HCT116 (cell line): ENCODE results near the gene HERC2. TPM values are rescaled to one million over a fixed set of nuclear protein-coding genes. Genes with fewer than 3 reads are reported as not detected.

Source experiments
- ATAC-seq: fragments of 200-7000 bp; cut with Tn5 transposase; 2 replicates; pipeline ENCODE4 v1.9.1; 2020; ENCODE audit warnings: mild to moderate bottlenecking, moderate library complexity
- BruUV-seq: library from RNA; stranded (reverse); fragments of 400-500 nt; replicated peaks from 2 replicates; lab custom pipeline; 2021; lab: Mats Ljungman, UMichigan
- CTCF ChIA-PET: fragments of 300-600 bp; sonication (Branson Sonifier 250); formaldehyde crosslinking; loops from one replicate; lab custom pipeline; 2021; ENCODE audit warnings: antibody characterized with exemption; lab: Charles Lee
- POLR2A ChIA-PET: fragments of 300-600, 350-600 bp; sonication (Branson Sonifier 250); formaldehyde crosslinking; loops from one replicate; lab custom pipeline; 2021; ENCODE audit warnings: antibody characterized with exemption; lab: Charles Lee
- RAD21 ChIA-PET, 2 experiments: fragments of 300-600 bp; sonication (Branson Sonifier 250); formaldehyde crosslinking; loops; one replicate each; lab custom pipeline; 2023; ENCODE audit warnings: low total read pairs in 2 of 2; ENCODE audit not compliant: uncharacterized antibody in 2 of 2, unreplicated experiment in 2 of 2, low non-redundant PET in 1 of 2; lab: Charles Lee
- DNase-seq: peaks from one replicate; pipeline ENCODE4 v3.0.0-alpha.2; 2010; ENCODE audit warnings: low read depth, low spot score
- H2AFZ ChIP-seq: fragments of 200-600 bp; shearing (Covaris generic), sonication (generic); 2 replicates; pipeline ENCODE4 v1.6.1; 2017; ENCODE audit warnings: low read depth, mixed run types, mixed read lengths, antibody characterized with exemption, low read length; ENCODE audit not compliant: poor library complexity, severe bottlenecking
- H3K27ac ChIP-seq: 2 replicates; pipeline ENCODE4 v1.5.1; 2012; ENCODE audit warnings: low read depth, low read length
- H3K27me3 ChIP-seq: fragments of 200-600 bp; sonication (generic); 2 replicates; pipeline ENCODE4 v1.6.1; 2016; ENCODE audit warnings: mixed run types, low read length, mixed read lengths; ENCODE audit not compliant: insufficient read depth
- H3K36me3 ChIP-seq, 2 experiments: fragments of 200-500 bp in 1 of 2; fragments of 200-600 bp in 1 of 2; sonication (Bioruptor generic) in 1 of 2; sonication (generic) in 1 of 2; 2 replicates each; pipeline versions ENCODE4 v1.5.1 to v1.6.1; 2014 to 2016; ENCODE audit warnings: low read length in 2 of 2, inconsistent platforms in 1 of 2, mixed read lengths in 1 of 2, mixed run types in 1 of 2; ENCODE audit not compliant: insufficient read depth in 2 of 2, control insufficient read depth in 1 of 2
- H3K4me1 ChIP-seq, 2 experiments: fragments of 200-600 bp in 1 of 2; sonication (generic) in 1 of 2; 2 replicates each; pipeline versions ENCODE4 v1.5.1 to v1.6.1; 2012 to 2017; ENCODE audit warnings: low read length in 2 of 2, inconsistent platforms in 1 of 2, mild to moderate bottlenecking in 1 of 2, mixed read lengths in 1 of 2, mixed run types in 1 of 2, moderate library complexity in 1 of 2; ENCODE audit not compliant: insufficient read depth in 2 of 2, control insufficient read depth in 1 of 2
- H3K4me2 ChIP-seq: fragments of 200-600 bp; sonication (generic); 2 replicates; pipeline ENCODE4 v1.6.1; 2017; ENCODE audit warnings: mixed run types, low read length, mixed read lengths
- H3K4me3 ChIP-seq, 2 experiments: fragments of 200-600 bp in 1 of 2; sonication (generic) in 1 of 2; replicated peaks in 1 of 2; 2 replicates each; pipeline ENCODE4 v1.5.1; 2011 to 2016; ENCODE audit warnings: low read length in 2 of 2, control low read depth in 1 of 2, low read depth in 1 of 2, mild to moderate bottlenecking in 1 of 2, mixed read lengths in 1 of 2, mixed run types in 1 of 2
- H3K79me2 ChIP-seq: fragments of 200-600 bp; sonication (generic); 2 replicates; pipeline ENCODE4 v1.6.1; 2017; ENCODE audit warnings: mild to moderate bottlenecking, mixed run types, low read length, moderate library complexity, mixed read lengths; ENCODE audit not compliant: insufficient read depth
- H3K9ac ChIP-seq: fragments of 200-600 bp; sonication (generic); 2 replicates; pipeline ENCODE4 v1.6.1; 2016; ENCODE audit warnings: low read length, mixed read lengths
- H3K9me2 ChIP-seq: fragments of 200-600 bp; sonication (generic), shearing (Covaris generic); 2 replicates; pipeline ENCODE4 v1.6.1; 2017; ENCODE audit warnings: mixed run types, mild to moderate bottlenecking, moderate library complexity; ENCODE audit not compliant: insufficient read depth
- H3K9me3 ChIP-seq, 2 experiments: fragments of 200-500 bp in 1 of 2; fragments of 200-600 bp in 1 of 2; sonication (Bioruptor generic) in 1 of 2; sonication (generic) in 1 of 2; 2 replicates each; pipeline ENCODE4 v1.6.1; 2014 to 2017; ENCODE audit warnings: low read length in 2 of 2, mixed read lengths in 2 of 2, inconsistent platforms in 1 of 2, low read depth in 1 of 2, mild to moderate bottlenecking in 1 of 2, mixed run types in 1 of 2, moderate library complexity in 1 of 2; ENCODE audit not compliant: control insufficient read depth in 1 of 2, insufficient read depth in 1 of 2
- H4K20me1 ChIP-seq: fragments of 200-600 bp; sonication (generic), shearing (Covaris generic); 2 replicates; pipeline ENCODE4 v1.6.1; 2017; ENCODE audit warnings: mixed run types, mild to moderate bottlenecking, moderate library complexity; ENCODE audit not compliant: insufficient read depth
- ATF3 ChIP-seq: IDR thresholded peaks from 2 replicates; pipeline ENCODE4 v1.6.1; 2012
- CBX3 ChIP-seq: IDR thresholded peaks from 2 replicates; pipeline ENCODE4 v1.6.1; 2012; ENCODE audit warnings: low read depth
- CTCF ChIP-seq, 3 experiments: fragments of 200-600 bp in 1 of 3; sonication (generic) in 1 of 3; IDR thresholded peaks in 2 of 3; conservative IDR thresholded peaks in 1 of 3; 2 replicates each; pipeline ENCODE4 v1.5.1; 2012 to 2017; ENCODE audit warnings: low read depth in 2 of 3, low read length in 2 of 3, antibody characterized with exemption in 1 of 3, borderline replicate concordance in 1 of 3, control low read depth in 1 of 3, mild to moderate bottlenecking in 1 of 3, mixed read lengths in 1 of 3, mixed run types in 1 of 3, moderate library complexity in 1 of 3; ENCODE audit not compliant: insufficient read depth in 1 of 3
- EGR1 ChIP-seq: IDR thresholded peaks from 2 replicates; pipeline ENCODE4 v1.6.1; 2012; ENCODE audit warnings: low read depth
- ELF1 ChIP-seq: IDR thresholded peaks from 2 replicates; pipeline ENCODE4 v1.6.1; 2012; ENCODE audit warnings: low read depth, borderline replicate concordance
- EZH2phosphoT487 ChIP-seq: fragments of 200-600 bp; IDR thresholded peaks from 2 replicates; pipeline ENCODE4 v1.6.1; 2018; ENCODE audit warnings: antibody characterized with exemption, borderline replicate concordance
- JUND ChIP-seq: IDR thresholded peaks from 2 replicates; pipeline ENCODE4 v1.6.1; 2012
- MAX ChIP-seq: IDR thresholded peaks from 2 replicates; pipeline ENCODE4 v1.6.1; 2012
- POLR2A ChIP-seq: IDR thresholded peaks from 2 replicates; pipeline ENCODE4 v1.7.0; 2011; ENCODE audit warnings: borderline replicate concordance; ENCODE audit not compliant: insufficient read depth, insufficient read length; ENCODE audit errors: extremely low read depth
- POLR2AphosphoS5 ChIP-seq: IDR thresholded peaks from 2 replicates; pipeline ENCODE4 v1.6.1; 2011; ENCODE audit warnings: mild to moderate bottlenecking, low read depth, low read length, moderate library complexity
- RAD21 ChIP-seq: IDR thresholded peaks from 2 replicates; pipeline ENCODE4 v1.6.1; 2012; ENCODE audit warnings: low read depth, mild to moderate bottlenecking
- SP1 ChIP-seq: IDR thresholded peaks from 2 replicates; pipeline ENCODE4 v1.6.1; 2012; ENCODE audit warnings: low read depth
- TCF7L2 ChIP-seq: IDR thresholded peaks from 2 replicates; pipeline ENCODE4 v1.7.0; 2011; ENCODE audit warnings: borderline replicate concordance, inconsistent platforms; ENCODE audit not compliant: insufficient read depth, insufficient read length; ENCODE audit errors: extremely low read depth
- YY1 ChIP-seq: IDR thresholded peaks from 2 replicates; pipeline ENCODE4 v1.6.1; 2011; ENCODE audit warnings: low read length, low read depth, moderate library complexity, mild to moderate bottlenecking; ENCODE audit not compliant: insufficient replicate concordance; ENCODE audit errors: extremely low read depth
- ZNF274 ChIP-seq: fragments of 200-500 bp; sonication (Bioruptor generic); IDR thresholded peaks from 2 replicates; pipeline ENCODE4 v1.6.1; 2014; ENCODE audit warnings: mild to moderate bottlenecking, low read depth, low read length, inconsistent platforms
- intact Hi-C: fragments of 100-400 bp; cut with micrococcal nuclease; formaldehyde crosslinking; loops from 2 replicates; pipeline ENCODE4 v1.10.0; 2022
- total RNA-seq: library from RNA; stranded (reverse); gene quantifications from one replicate; pipeline ENCODE4 v1.2.1, GENCODE V29; 2021; ENCODE audit not compliant: unreplicated experiment

HERC2 gene
- total RNA-seq, 1 experiment from 2014 or later: 55.5 TPM

- ChIA-PET RAD21 (no interaction called here), POLR2A (no interaction called here), CTCF (no interaction called here)
- H4K20me1 ChIP-seq: no peaks in the 10 kb centered on the region
- no peaks in the 10 kb centered on the region for H3K4me1 ChIP-seq
- H3K36me3 ChIP-seq: peaks cover 4 to 18% of the 10 kb centered on the region in 2 experiments; a peak in 2 of 4 replicates
- H3K4me2 ChIP-seq: no peak overlapping the region
- H3K9me2 ChIP-seq: no peaks in the 10 kb centered on the region
- H3K27ac ChIP-seq: no peak overlapping the region
- TF ChIP-seq ATF3 (no peak), MAX (no peak), YY1 (no peak), JUND (no peak), POLR2A (no peak), CBX3 (no peak), EGR1 (no peak), ELF1 (no peak), RAD21 (no peak), EZH2phosphoT487 (no peak), POLR2AphosphoS5 (no peak)
- BruUV-seq: no TSS peak
- H3K4me3 ChIP-seq: no peak overlapping the region
- no peaks in the 10 kb centered on the region for H3K79me2 ChIP-seq
- H3K9me3 ChIP-seq: no peaks in the 10 kb centered on the region
- H3K27me3 ChIP-seq: no peaks in the 10 kb centered on the region
- DNase-seq (no peak), ATAC-seq (no peak)
- H3K9ac ChIP-seq: no peak overlapping the region
- no peak overlapping the region for H2AFZ ChIP-seq
- intact Hi-C loops: no loop called here
Observed at GRCh38 chr15:28112101-28112760, 209.7 kb downstream of the HERC2 start.

- no peaks in the 10 kb centered on the region for H4K20me1 ChIP-seq
- H3K4me3 ChIP-seq: no peak overlapping the region
- RAD21 ChIA-PET: no interaction called here
- no peak overlapping the region for H3K9ac ChIP-seq
- peaks cover 4 to 18% of the 10 kb centered on the region in 2 experiments; a peak in 2 of 4 replicates for H3K36me3 ChIP-seq
- CTCF ChIA-PET: no interaction called here
- BruUV-seq: no TSS peak
- intact Hi-C loops: no loop called here
- no peak for DNase-seq
- no peak overlapping the region for H3K4me2 ChIP-seq
- no peak overlapping the region for H2AFZ ChIP-seq
- TF ChIP-seq ZNF274: no peak
- TF ChIP-seq POLR2A: no peak
- TF ChIP-seq SP1: no peak
- no peak for TF ChIP-seq TCF7L2
- TF ChIP-seq EGR1: no peak
- TF ChIP-seq POLR2AphosphoS5: no peak
- no peak for TF ChIP-seq CTCF (IDR thresholded peaks at IDR 0.05 in 2 of 3, conservative IDR thresholded peaks at IDR 0.05 in 1 of 3; ENCODE audit: borderline replicate concordance in 1 of 3, insufficient read depth in 1 of 3, low read depth in 2 of 3, low read length in 2 of 3)
- no peak for TF ChIP-seq ATF3
- TF ChIP-seq MAX: no peak
- no peak for TF ChIP-seq ELF1
- H3K4me1 ChIP-seq: no peaks in the 10 kb centered on the region
- no peak for ATAC-seq
- H3K27ac ChIP-seq: no peak overlapping the region
- POLR2A ChIA-PET: no interaction called here
- no peaks in the 10 kb centered on the region for H3K9me3 ChIP-seq
- no peaks in the 10 kb centered on the region for H3K27me3 ChIP-seq
- no peaks in the 10 kb centered on the region for H3K9me2 ChIP-seq
- H3K79me2 ChIP-seq: no peaks in the 10 kb centered on the region
Observed at GRCh38 chr15:28111543-28111942, 210.4 kb downstream of the HERC2 start.
